ENCODE measurements around the gene SH2D1B.

The SH2D1B gene

DNA sequence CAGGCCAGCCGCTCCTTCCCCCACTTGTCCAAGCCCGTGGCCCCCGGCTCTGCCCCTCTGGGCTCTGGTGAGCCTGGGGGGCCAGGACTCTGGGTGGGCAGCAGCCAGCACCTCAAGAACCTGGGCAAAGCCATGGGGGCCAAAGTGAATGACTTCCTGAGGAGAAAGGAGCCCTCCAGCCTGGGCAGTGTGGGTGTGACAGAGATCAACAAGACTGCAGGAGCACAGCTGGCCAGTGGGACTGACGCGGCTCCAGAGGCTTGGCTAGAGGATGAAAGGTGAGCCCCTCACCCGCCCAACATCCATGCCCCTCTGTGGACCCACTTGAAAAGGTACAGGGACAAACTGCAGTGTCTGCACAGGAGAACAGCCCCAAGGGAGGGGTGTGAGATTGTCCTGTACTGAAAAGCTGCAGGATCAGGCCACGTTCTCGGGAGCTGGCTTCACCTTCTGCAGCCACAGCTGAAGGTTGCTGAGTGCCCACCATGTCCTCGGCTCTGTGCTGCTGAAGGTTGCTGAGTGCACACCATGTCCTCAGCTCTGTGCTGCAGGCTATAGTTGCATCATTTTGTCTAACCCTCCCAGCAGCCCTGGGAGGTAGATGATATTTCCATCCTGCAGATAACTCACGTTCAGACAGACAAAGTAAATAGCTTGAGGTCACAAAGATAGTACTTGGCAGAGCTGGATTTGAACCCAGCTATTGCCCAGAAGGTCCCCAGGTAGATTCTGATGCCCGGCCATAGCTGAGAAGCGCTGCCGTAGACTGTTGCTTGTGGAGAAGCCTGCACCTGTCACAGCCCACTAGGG is 29.8 kb downstream of the SH2D1B start:
- no peak for DNase-seq (ENCODE audit: low spot score)

DNA sequence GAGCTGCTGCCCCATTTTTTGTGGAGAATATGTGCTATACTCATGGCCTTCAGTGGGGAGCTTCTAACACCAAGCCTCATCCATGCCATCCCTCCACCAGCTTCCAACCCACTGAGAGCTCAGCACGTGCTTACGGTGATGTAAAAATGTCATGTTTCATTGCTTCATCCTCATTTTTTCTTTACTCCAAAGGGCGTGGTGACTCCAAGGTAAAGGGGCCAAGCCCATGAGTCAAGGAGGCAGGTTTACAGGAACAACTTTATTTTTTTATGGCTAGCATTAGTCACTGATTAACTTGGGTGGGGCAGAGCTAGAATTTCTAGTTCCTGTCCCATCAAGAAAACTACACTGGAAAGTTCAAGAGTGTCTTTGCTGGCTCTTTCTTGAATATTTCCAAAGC is 30.6 kb downstream of the SH2D1B start, which contains the start of gene C1orf226:
Gene C1orf226 (plus strand): TSS at position 346 of the 400 bp plus-strand sequence. CDS start 174 bp downstream, outside the sequence.
- no peak for DNase-seq (ENCODE audit: low spot score)

- no peak for DNase-seq (ENCODE audit: low spot score)
Observed at GRCh38 chr1:162380061-162380846, 31.7 kb downstream of the SH2D1B start.

- DNase-seq (ENCODE audit: low spot score), result no peak
Observed at GRCh38 chr1:162376691-162377090, 35.2 kb downstream of the SH2D1B start, which contains the start of gene SPATA46. Gene SPATA46, minus strand, starts transcription at chr1:162376854. Its CDS starts 64 bp downstream, at chr1:162376790.

DNA sequence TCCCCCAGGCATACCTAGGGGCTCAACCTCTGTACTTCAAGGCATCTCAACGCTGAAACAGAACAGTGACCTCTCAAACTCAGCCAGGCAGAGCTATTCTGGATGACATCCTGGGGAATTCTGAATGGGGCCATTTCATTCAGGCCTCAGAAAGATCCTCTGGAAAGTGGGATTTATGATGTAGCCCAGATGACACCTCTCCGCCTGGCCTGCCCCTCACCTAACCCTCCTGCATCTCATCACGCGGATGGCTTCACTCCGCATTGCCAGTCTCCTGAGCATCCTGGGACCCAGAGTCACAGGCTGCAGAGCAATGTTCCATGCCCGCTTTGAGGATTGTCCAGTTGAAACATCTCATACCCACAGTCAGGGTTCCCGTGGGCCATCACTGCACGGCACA is 36.5 kb downstream of the SH2D1B start:
- no peak for DNase-seq (ENCODE audit: low spot score)

- no peak for DNase-seq (ENCODE audit: low spot score)
Observed at GRCh38 chr1:162374406-162374805, 37.5 kb downstream of the SH2D1B start.

GRCh38 chr1:162373541-162374260 is 38.2 kb downstream of the SH2D1B start:
- no peak for DNase-seq (ENCODE audit: low spot score)

GRCh38 chr1:162373072-162373427 is 38.9 kb downstream of the SH2D1B start:
- DNase-seq (ENCODE audit: low spot score), result no peak

DNA sequence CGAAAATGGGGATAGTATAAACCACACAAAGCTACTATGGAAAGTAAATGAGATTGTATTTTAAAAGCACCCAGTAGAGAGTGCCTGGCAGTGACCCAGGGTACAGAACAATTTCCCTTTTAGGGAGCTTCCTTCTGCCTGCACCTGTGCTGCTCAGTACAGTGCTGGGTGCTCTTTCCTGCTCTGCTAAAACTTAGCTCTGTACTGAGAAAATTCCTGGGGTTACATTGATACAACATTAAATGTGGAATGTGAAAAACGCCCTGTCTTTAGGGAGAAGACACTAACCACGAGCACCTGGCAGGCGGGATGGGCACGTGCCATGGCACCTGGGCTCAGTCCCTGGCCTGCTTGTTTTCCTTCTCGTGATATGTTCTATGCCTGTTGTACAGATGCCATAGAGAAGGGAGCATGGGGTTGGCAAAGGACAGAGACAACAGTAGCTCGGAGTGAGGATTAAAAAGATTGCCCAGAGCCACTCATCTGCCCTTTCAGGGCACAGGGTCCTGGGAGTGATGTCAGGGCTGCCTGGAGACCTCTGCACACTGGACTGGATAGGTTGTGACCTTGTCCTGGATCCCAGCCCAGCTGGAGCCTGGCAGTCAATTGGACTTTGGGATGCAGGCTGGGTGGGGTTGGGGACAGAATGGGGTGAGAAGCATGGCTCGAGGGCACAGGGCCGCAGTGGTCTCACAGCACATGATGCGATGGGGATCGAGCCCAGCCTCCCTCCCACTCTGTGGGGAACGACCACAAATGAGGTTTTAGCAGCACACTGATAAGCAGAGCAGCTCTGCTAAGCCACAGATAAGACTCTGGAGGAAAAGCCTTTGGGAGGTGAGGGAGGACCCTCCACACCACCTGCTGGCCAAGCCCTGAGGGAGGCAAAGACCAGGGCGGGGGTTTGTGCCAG is 39.5 kb downstream of the SH2D1B start:
- no peak for DNase-seq (ENCODE audit: low spot score)

GRCh38 chr1:162371611-162372010 is 40.3 kb downstream of the SH2D1B start:
- DNase-seq (ENCODE audit: low spot score), result no peak

DNA sequence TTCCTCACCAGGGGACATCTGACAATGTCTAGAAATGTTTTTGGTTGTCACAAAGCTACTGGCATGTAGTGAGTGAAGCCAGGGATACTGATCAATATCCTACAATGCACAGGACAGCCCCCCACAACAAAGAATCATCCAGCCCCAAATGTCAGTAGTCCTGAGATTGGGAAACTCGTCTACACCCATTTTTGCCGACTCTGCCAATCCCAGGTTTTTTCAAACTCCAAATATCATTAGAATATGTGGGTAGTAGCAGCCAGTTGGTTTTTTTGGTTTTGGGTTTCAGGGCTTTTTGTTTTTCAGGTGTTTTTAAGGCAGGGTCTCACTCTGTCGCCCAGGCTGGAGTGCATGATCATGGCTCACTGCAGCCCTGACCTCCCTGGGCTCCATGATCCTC is 41.2 kb downstream of the SH2D1B start:
- no peak for DNase-seq (ENCODE audit: low spot score)

DNA sequence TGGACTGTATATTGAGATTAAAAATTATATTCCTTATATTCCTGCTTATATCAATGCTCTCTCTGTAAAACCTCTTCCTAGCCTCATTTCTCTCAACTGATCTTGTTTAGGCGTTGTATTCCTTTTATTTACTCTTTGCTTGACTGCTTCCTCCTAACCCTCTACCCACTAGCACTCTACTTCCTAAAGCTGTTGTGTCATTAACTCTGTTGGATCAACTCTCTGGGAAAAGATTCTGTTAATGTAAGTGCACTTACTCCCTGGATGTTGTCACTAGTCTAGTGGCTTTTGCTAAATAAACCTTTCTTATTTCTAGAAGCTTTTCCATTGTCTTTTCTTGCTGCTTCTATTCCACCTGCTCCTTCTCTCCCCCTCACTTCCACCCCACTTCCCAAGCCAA is 41.8 kb downstream of the SH2D1B start:
- no peak for DNase-seq (ENCODE audit: low spot score)

DNA sequence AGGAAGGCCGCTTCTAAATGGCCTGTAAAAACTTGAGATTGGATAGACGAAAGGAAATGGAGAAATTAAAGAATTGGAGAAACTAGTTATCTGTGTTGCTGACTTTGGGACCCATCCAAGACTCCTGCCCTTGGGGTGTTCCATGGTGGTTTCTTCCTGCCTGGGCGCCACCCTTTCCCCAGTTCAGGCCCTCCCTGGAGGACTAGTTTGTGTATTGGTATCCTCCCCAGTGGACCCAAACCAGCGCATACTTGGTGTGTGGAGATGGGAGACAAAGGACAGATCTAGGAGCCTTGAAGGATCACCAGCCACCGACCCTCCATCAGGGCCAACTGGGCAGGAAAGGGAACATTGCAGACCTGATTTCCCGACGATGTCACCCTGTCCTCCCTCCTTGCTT is 42.4 kb downstream of the SH2D1B start:
- no peak for DNase-seq (ENCODE audit: low spot score)

- DNase-seq (ENCODE audit: low spot score), result no peak
Observed at GRCh38 chr1:162368451-162368850, 43.5 kb downstream of the SH2D1B start.

DNA sequence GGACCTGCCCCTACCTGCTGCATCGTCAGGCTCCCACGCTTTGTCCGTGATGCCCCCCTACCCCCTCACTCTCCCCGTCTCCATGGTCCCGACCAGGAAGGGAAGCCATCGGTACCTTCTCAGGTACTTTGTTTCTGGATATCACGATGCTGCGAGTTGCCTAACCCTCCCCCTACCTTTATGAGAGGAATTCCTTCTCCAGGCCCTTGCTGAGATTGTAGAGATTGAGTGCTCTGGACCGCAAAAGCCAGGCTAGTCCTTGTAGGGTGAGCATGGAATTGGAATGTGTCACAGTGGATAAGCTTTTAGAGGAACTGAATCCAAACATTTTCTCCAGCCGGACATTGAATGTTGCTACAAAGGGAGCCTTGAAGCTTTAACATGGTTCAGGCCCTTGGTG is 44.2 kb downstream of the SH2D1B start:
- no peak for DNase-seq (ENCODE audit: low spot score)

GRCh38 chr1:162367073-162367472 is 44.9 kb downstream of the SH2D1B start:
- DNase-seq (ENCODE audit: low spot score), result no peak

GRCh38 chr1:162366671-162367070 is 45.3 kb downstream of the SH2D1B start:
- no peak for DNase-seq (ENCODE audit: low spot score)

GRCh38 chr1:162366149-162366548 is 45.8 kb downstream of the SH2D1B start:
- DNase-seq (ENCODE audit: low spot score), result no peak

DNA sequence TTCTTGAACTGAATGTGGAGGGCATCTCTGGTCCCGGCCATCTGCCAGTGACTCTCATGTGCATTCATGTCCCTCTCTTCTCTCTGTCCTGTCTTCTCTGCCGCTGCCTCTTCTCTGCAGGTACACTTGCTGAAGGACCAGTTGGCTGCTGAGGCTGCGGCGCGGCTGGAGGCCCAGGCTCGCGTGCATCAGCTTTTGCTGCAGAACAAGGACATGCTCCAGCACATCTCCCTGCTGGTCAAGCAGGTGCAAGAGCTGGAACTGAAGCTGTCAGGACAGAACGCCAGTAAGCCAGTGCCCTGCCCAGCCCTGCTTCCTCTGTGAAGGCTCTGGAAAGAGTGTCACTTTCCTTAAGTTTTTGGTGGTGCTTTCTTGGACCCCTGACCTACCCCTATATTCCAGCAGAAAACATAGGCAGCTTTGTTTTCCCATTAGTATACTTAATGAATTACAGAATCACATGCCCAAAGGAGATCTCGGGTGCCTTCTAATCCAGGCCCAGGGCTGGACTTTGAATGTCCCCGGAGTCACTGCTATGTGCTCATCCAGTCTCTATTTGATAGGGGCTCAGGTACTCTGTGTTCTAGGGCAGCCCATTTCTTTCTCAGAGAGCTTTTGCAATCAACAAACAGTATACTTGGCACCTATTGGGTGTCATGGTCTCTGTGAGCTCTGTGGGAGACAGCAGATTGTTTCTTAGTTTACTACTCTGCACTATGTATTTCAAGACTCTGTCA is 46.5 kb downstream of the SH2D1B start:
- DNase-seq (ENCODE audit: low spot score), result no peak

GRCh38 chr1:162364498-162364897 is 47.4 kb downstream of the SH2D1B start:
- no peak for DNase-seq (ENCODE audit: low spot score)

DNA sequence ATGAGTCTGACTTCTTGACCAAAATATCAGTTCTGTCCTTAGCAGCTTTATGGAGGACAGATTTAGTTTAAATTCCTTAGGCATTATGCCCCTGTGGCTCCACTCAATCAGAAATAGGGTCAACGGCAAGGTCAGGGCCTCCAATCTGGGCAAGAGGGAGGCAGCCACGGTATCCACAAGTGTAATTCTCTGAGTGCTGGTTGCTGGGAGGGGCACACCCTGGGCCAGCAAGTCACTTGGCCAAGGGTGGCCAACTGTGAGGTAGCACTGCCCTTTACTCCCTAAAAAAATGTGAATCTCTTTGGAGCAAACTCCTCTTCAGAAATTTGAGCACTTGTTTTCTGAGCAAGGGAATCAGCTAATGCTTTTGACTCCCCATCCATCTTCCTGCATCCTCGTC is 48.1 kb downstream of the SH2D1B start:
- DNase-seq (ENCODE audit: low spot score), result no peak
